ENCODE measurements around the gene BARHL2. TPM values are rescaled to one million over a fixed set of nuclear protein-coding genes. Genes with fewer than 3 reads are reported as not detected.

The BARHL2 gene
- total and polyA plus RNA-seq, 2 of the 4 experiments (the other 2 are of a cell fraction): not detected

GRCh38 chr1:90714521-90714951 lies 2.6 kb downstream of the BARHL2 start:
- Histone ChIP-seq H4K8ac (ENCODE audit: low read depth in 2 of 2, low read length in 2 of 2) (no peak overlapping the region), H2BK5ac (ENCODE audit: low read depth, low read length, poor library complexity, severe bottlenecking) (no peak overlapping the region), H3K9me3 (ENCODE audit: control insufficient read depth, insufficient read depth, low read length) (peaks cover 7% of the 10 kb centered on the region; the same call in 1 of the 2 replicates), H3K4me3 (ENCODE audit: insufficient read depth, low read depth, low read length) (no peak overlapping the region), H2BK15ac (ENCODE audit: low read depth, low read length) (no peak overlapping the region), H3K4me2 (ENCODE audit: low read depth, low read length) (no peak overlapping the region), H3K27me3 (ENCODE audit: control insufficient read depth, insufficient read depth, low read length) (peaks cover 92% of the 10 kb centered on the region), H4K20me1 (ENCODE audit: insufficient read depth, low read length) (no peaks in the 10 kb centered on the region), H3K9me1 (ENCODE audit: insufficient read depth, low read length) (no peaks in the 10 kb centered on the region), H2AFZ (replicated peaks; ENCODE audit: low read length, poor library complexity) (no peak overlapping the region), H4K5ac (ENCODE audit: low read depth, low read length) (no peak overlapping the region), H4K91ac (ENCODE audit: insufficient read depth, low read depth, low read length) (no peak overlapping the region), H2AK9ac (replicated peaks; ENCODE audit: low read depth, low read length, poor library complexity) (no peak overlapping the region), H3K18ac (ENCODE audit: low read depth, low read length) (no peak overlapping the region), H3K9ac (ENCODE audit: low read depth, low read length) (no peak overlapping the region), H3K14ac (replicated peaks; ENCODE audit: low read depth, low read length) (no peak overlapping the region), H3K56ac (ENCODE audit: extremely low read depth, insufficient read depth, low read length) (no peak overlapping the region), H3K4me1 (ENCODE audit: control insufficient read depth, insufficient read depth, low read length) (no peaks in the 10 kb centered on the region), H3K4ac (ENCODE audit: low read depth, low read length) (no peak overlapping the region), H3K27ac (ENCODE audit: insufficient read depth, low read length) (no peak overlapping the region), H2AK5ac (ENCODE audit: low read depth, low read length) (no peak overlapping the region), H2BK20ac (ENCODE audit: low read depth, low read length) (no peak overlapping the region), H3K79me1 (ENCODE audit: low read depth in 1 of 2, low read length in 2 of 2) (no peaks in the 10 kb centered on the region), H3K36me3 (ENCODE audit: control insufficient read depth, insufficient read depth, low read length) (no peaks in the 10 kb centered on the region), H3K23ac (ENCODE audit: low read depth, low read length) (no peak overlapping the region), H2BK120ac (ENCODE audit: low read depth, low read length) (no peak overlapping the region)
- dilution Hi-C loops (cut with HindIII; ENCODE audit: low sequenced_read_pairs, unreplicated experiment): no loop called here
- no peak for TF ChIP-seq MAFK (IDR thresholded peaks at IDR 0.05; ENCODE audit: low read depth, low read length)
- TF ChIP-seq CHD1 (IDR thresholded peaks at IDR 0.05; ENCODE audit: low read depth, low read length): no peak
- no peak for TF ChIP-seq POLR2A (IDR thresholded peaks at IDR 0.05; ENCODE audit: low read depth, low read length)
- TF ChIP-seq ELK1 (IDR thresholded peaks at IDR 0.05; ENCODE audit: borderline replicate concordance, low read depth, low read length): no peak
- no peak for TF ChIP-seq MAZ (IDR thresholded peaks at IDR 0.05; ENCODE audit: borderline replicate concordance, low read depth, low read length)
- no peak for TF ChIP-seq RAD21 (IDR thresholded peaks at IDR 0.05; ENCODE audit: low read length)
- TF ChIP-seq CTCF (conservative IDR thresholded peaks at IDR 0.05; ENCODE audit: low read depth, low read length): no peak
- no peak for TF ChIP-seq MXI1 (IDR thresholded peaks at IDR 0.05; ENCODE audit: borderline replicate concordance, low read depth, low read length)
- no peak for TF ChIP-seq RCOR1 (IDR thresholded peaks at IDR 0.05; ENCODE audit: insufficient replicate concordance, low read length)
- no peak for TF ChIP-seq SMC3 (IDR thresholded peaks at IDR 0.05; ENCODE audit: low read depth, low read length)
- no peak for TF ChIP-seq FOS (IDR thresholded peaks at IDR 0.05; ENCODE audit: low read depth, low read length)
- no peak for TF ChIP-seq BHLHE40 (IDR thresholded peaks at IDR 0.05; ENCODE audit: low read depth, low read length)
- no peak for TF ChIP-seq CEBPB (IDR thresholded peaks at IDR 0.05; ENCODE audit: low read depth, low read length)
- no peak for TF ChIP-seq USF2 (IDR thresholded peaks at IDR 0.05; ENCODE audit: low read depth, low read length)
- no peak for TF ChIP-seq RFX5 (IDR thresholded peaks at IDR 0.05; ENCODE audit: low read depth, low read length)
- no CpG with 5 or more reads among the region's 14 CpGs for WGBS, 2 experiments (ENCODE audit: extremely low coverage in 2 of 2, insufficient read length in 1 of 2)
- no TSS peak for BruUV-seq (replicated peaks)
- CTCF ChIA-PET: no interaction called here
- in situ Hi-C loops (cut with MboI; ENCODE audit: low sequenced_read_pairs): no loop called here
- ATAC-seq (ENCODE audit: low read depth): no peak
- intact Hi-C loops (cut with micrococcal nuclease): no loop called here
- POLR2A ChIA-PET (ENCODE audit: unreplicated experiment): no interaction called here
- no peak for DNase-seq

Measured in IMR-90 (cell line).